Astrocyte (in vitro differentiated cells and primary cell): ENCODE data around the gene CLSTN3.

Experiments
- CTCF ChIP-seq: IDR thresholded peaks from 2 replicates; pipeline ENCODE4 v1.5.1; 2011; ENCODE audit warnings: low read depth, mild to moderate bottlenecking, inconsistent platforms, low read length, moderate library complexity; ENCODE audit not compliant: insufficient read depth
- EZH2 ChIP-seq: IDR thresholded peaks from 2 replicates; pipeline ENCODE4 v1.6.1; 2012; ENCODE audit warnings: mild to moderate bottlenecking, low read length, inconsistent platforms; ENCODE audit not compliant: insufficient read depth

GRCh38 chr12:7130701-7131501 lies 730 bp downstream of the CLSTN3 start:
- TF ChIP-seq CTCF (no peak), EZH2 (no peak)
